Measurements from ENCODE around the gene ALPG. TPM values are rescaled to one million over a fixed set of nuclear protein-coding genes. Genes with fewer than 3 reads are reported as not detected.
"Not testable (repeated sequence)": the region's sequence is repeated elsewhere in the genome, so short reads cannot be mapped to it uniquely, and the experiment has no call there.

ALPG gene
- total and polyA plus RNA-seq, 4 donors = not detected

DNA sequence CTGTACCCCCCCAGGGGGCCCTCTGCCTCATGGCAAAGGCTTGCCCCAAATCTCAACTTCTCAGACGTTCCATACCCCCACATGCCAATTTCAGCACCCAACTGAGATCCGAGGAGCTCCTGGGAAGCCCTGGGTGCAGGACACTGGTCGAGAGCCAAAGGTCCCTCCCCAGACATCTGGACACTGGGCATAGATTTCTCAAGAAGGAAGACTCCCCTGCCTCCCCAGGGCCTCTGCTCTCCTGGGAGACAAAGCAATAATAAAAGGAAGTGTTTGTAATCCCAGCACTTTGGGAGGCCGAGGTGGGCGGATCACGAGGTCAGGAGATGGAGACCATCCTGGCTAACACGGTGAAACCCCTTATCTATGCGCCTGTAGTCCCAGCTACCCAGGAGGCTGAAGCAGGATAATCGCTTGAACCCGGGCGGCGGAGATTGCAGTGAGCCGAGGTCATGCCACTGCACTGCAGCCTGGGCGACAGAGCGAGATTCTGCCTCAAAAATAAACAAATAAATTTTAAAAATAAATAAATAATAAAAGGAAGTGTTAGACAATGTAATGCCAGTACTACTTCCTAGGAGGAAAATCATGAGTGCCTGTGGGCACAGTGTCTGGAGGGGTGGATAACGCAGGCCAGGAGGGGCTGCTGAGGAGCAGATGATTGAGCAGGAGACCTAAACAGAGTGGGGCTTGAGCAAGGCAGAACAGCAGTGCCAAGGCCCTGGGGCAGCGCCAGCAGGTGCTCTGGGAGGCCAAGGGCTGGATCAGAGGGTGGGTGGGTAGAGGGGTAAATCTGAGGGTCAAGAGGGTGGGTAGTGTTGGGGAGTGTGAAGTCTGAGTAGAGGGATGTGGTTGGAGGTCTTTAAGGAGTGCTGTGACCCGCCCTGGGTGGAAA, 24.1 kb upstream of the ALPG start:
- DNase-seq (ENCODE audit: low spot score) = no peak
- no peak overlapping the region for H3K27ac ChIP-seq (ENCODE audit: low read depth in 1 of 2, low read length in 2 of 2)
- H3K27me3 ChIP-seq (ENCODE audit: control insufficient read depth in 4 of 4, insufficient read depth in 4 of 4, low read length in 3 of 4) = peaks cover 0 to 10% (median 3%) of the 10 kb centered on the region in 4 donors
- no peak overlapping the region for H3K9ac ChIP-seq (ENCODE audit: low read depth in 1 of 2, low read length in 2 of 2)
- no peak overlapping the region for H3K4me3 ChIP-seq (ENCODE audit: low read depth in 1 of 3, low read length in 3 of 3)
- 43% methylated on average over 18 of the region's 18 CpGs for WGBS
- no peaks in the 10 kb centered on the region for H3K36me3 ChIP-seq (ENCODE audit: control insufficient read depth in 4 of 4, insufficient read depth in 3 of 4, low read depth in 1 of 4, low read length in 3 of 4)
- H3K4me1 ChIP-seq (ENCODE audit: control insufficient read depth in 4 of 4, insufficient read depth in 4 of 4, low read length in 3 of 4) = peaks cover 0 to 12% (median 1%) of the 10 kb centered on the region in 4 donors
- TF ChIP-seq SP1 (IDR thresholded peaks at IDR 0.05) (no peak), RAD21 (IDR thresholded peaks at IDR 0.05) (no peak), RXRA (IDR thresholded peaks at IDR 0.05) (no peak), GABPA (IDR thresholded peaks at IDR 0.05 in 1 of 2, conservative IDR thresholded peaks at IDR 0.05 in 1 of 2) (no peak), JUND (IDR thresholded peaks at IDR 0.05) (no peak), TAF1 (conservative IDR thresholded peaks at IDR 0.05) (no peak)
- TF ChIP-seq, protein P1, sequence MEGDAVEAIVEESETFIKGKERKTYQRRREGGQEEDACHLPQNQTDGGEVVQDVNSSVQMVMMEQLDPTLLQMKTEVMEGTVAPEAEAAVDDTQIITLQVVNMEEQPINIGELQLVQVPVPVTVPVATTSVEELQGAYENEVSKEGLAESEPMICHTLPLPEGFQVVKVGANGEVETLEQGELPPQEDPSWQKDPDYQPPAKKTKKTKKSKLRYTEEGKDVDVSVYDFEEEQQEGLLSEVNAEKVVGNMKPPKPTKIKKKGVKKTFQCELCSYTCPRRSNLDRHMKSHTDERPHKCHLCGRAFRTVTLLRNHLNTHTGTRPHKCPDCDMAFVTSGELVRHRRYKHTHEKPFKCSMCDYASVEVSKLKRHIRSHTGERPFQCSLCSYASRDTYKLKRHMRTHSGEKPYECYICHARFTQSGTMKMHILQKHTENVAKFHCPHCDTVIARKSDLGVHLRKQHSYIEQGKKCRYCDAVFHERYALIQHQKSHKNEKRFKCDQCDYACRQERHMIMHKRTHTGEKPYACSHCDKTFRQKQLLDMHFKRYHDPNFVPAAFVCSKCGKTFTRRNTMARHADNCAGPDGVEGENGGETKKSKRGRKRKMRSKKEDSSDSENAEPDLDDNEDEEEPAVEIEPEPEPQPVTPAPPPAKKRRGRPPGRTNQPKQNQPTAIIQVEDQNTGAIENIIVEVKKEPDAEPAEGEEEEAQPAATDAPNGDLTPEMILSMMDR (IDR thresholded peaks at IDR 0.05; ENCODE audit: low read depth, low read length, missing input control) = no peak
- H3K9me3 ChIP-seq (ENCODE audit: control insufficient read depth in 4 of 4, low read length in 3 of 4) = no peaks in the 10 kb centered on the region

DNA sequence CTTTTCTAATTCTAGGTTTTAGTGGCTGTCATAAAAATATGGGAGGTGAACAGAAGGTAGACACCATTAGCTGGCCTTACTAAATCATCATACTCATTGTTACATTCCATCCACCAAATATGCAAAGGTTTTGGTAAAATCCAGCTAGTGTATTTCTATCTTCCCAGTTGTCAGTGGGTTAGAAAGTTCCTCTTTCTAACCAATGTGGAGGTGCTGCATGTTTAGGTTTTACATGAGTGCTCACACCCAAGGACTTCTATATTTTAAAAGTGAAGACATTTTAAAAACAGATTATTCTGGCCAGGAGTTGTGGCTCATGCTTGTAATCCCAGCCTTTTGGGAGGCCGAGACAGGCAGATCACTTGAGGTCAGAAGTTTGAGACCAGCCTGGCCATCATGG, 22.2 kb upstream of the ALPG start:
- H3K9me3 ChIP-seq (ENCODE audit: control insufficient read depth in 4 of 4, low read length in 3 of 4) = no peaks in the 10 kb centered on the region
- no peak overlapping the region for H3K4me3 ChIP-seq (ENCODE audit: low read depth in 1 of 3, low read length in 3 of 3)
- H3K4me1 ChIP-seq (ENCODE audit: control insufficient read depth in 4 of 4, insufficient read depth in 4 of 4, low read length in 3 of 4) = peaks cover 0 to 21% (median 4%) of the 10 kb centered on the region in 4 donors
- H3K27ac ChIP-seq (ENCODE audit: low read depth in 1 of 2, low read length in 2 of 2) = no peak overlapping the region
- no peak for DNase-seq (ENCODE audit: low spot score)
- TF ChIP-seq, protein P1 (IDR thresholded peaks at IDR 0.05; ENCODE audit: low read depth, low read length, missing input control) = no peak
- TF ChIP-seq, protein P2, sequence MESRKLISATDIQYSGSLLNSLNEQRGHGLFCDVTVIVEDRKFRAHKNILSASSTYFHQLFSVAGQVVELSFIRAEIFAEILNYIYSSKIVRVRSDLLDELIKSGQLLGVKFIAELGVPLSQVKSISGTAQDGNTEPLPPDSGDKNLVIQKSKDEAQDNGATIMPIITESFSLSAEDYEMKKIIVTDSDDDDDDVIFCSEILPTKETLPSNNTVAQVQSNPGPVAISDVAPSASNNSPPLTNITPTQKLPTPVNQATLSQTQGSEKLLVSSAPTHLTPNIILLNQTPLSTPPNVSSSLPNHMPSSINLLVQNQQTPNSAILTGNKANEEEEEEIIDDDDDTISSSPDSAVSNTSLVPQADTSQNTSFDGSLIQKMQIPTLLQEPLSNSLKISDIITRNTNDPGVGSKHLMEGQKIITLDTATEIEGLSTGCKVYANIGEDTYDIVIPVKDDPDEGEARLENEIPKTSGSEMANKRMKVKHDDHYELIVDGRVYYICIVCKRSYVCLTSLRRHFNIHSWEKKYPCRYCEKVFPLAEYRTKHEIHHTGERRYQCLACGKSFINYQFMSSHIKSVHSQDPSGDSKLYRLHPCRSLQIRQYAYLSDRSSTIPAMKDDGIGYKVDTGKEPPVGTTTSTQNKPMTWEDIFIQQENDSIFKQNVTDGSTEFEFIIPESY (IDR thresholded peaks at IDR 0.05) = no peak
- TF ChIP-seq RXRA (IDR thresholded peaks at IDR 0.05) (no peak), JUND (IDR thresholded peaks at IDR 0.05) (no peak), TAF1 (conservative IDR thresholded peaks at IDR 0.05) (no peak), YY1 (IDR thresholded peaks at IDR 0.05) (no peak), HNF4G (IDR thresholded peaks at IDR 0.05) (no peak), HNF4A (conservative IDR thresholded peaks at IDR 0.05) (no peak), SP1 (IDR thresholded peaks at IDR 0.05) (no peak)
- TF ChIP-seq, protein P3, sequence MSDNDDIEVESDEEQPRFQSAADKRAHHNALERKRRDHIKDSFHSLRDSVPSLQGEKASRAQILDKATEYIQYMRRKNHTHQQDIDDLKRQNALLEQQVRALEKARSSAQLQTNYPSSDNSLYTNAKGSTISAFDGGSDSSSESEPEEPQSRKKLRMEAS (IDR thresholded peaks at IDR 0.05) = no peak
- TF ChIP-seq, protein P4, sequence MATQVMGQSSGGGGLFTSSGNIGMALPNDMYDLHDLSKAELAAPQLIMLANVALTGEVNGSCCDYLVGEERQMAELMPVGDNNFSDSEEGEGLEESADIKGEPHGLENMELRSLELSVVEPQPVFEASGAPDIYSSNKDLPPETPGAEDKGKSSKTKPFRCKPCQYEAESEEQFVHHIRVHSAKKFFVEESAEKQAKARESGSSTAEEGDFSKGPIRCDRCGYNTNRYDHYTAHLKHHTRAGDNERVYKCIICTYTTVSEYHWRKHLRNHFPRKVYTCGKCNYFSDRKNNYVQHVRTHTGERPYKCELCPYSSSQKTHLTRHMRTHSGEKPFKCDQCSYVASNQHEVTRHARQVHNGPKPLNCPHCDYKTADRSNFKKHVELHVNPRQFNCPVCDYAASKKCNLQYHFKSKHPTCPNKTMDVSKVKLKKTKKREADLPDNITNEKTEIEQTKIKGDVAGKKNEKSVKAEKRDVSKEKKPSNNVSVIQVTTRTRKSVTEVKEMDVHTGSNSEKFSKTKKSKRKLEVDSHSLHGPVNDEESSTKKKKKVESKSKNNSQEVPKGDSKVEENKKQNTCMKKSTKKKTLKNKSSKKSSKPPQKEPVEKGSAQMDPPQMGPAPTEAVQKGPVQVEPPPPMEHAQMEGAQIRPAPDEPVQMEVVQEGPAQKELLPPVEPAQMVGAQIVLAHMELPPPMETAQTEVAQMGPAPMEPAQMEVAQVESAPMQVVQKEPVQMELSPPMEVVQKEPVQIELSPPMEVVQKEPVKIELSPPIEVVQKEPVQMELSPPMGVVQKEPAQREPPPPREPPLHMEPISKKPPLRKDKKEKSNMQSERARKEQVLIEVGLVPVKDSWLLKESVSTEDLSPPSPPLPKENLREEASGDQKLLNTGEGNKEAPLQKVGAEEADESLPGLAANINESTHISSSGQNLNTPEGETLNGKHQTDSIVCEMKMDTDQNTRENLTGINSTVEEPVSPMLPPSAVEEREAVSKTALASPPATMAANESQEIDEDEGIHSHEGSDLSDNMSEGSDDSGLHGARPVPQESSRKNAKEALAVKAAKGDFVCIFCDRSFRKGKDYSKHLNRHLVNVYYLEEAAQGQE (IDR thresholded peaks at IDR 0.05) = no peak
- no peaks in the 10 kb centered on the region for H3K36me3 ChIP-seq (ENCODE audit: control insufficient read depth in 4 of 4, insufficient read depth in 3 of 4, low read depth in 1 of 4, low read length in 3 of 4)
- WGBS = 82% methylated on average over 1 of the region's 1 CpG
- H3K27me3 ChIP-seq (ENCODE audit: control insufficient read depth in 4 of 4, insufficient read depth in 4 of 4, low read length in 3 of 4) = peaks cover 0 to 19% (median 7%) of the 10 kb centered on the region in 4 donors
- no peak overlapping the region for H3K9ac ChIP-seq (ENCODE audit: low read depth in 1 of 2, low read length in 2 of 2)

DNA sequence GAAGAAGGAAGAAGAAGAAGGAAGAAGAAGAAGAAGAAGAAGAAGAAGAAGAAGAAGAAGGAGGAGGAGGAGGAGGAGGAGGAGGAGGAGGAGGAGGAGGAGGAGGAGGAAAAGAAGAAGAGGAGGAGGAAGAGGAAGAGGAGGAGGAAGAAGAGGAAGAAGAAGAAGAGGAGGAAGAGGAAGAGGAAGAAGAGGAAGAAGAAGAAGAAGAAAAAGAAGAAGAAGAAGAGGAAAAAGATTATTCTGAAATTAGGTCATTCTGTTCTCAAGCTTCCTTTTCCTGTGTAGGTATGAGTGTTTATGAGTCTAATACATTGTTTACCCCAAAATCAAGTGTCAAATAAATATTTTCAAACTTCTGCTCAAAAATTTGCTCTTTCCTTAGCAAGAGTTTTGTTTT, 21.6 kb upstream of the ALPG start:
- not testable (repeated sequence) for H3K9me3 ChIP-seq (ENCODE audit: control insufficient read depth in 4 of 4, low read length in 3 of 4); H3K9ac ChIP-seq (ENCODE audit: low read depth in 1 of 2, low read length in 2 of 2); H3K27ac ChIP-seq (ENCODE audit: low read depth in 1 of 2, low read length in 2 of 2); H3K36me3 ChIP-seq (ENCODE audit: control insufficient read depth in 4 of 4, insufficient read depth in 3 of 4, low read depth in 1 of 4, low read length in 3 of 4); DNase-seq (ENCODE audit: low spot score); H3K4me3 ChIP-seq (ENCODE audit: low read depth in 1 of 3, low read length in 3 of 3)
- H3K4me1 ChIP-seq (ENCODE audit: control insufficient read depth in 4 of 4, insufficient read depth in 4 of 4, low read length in 3 of 4) = peaks cover 0 to 21% (median 4%) of the 10 kb centered on the region in 4 donors
- peaks cover 0 to 19% (median 8%) of the 10 kb centered on the region in 4 donors for H3K27me3 ChIP-seq (ENCODE audit: control insufficient read depth in 4 of 4, insufficient read depth in 4 of 4, low read length in 3 of 4)

All from liver (tissue), 9 donors.